Thoracic aorta (tissue), 2 donors: Measurements from ENCODE around the gene MRPL58. TPM values are rescaled to one million over a fixed set of nuclear protein-coding genes. Genes with fewer than 3 reads are reported as not detected.

Source experiments
- ATAC-seq: fragments of 150-250 bp; one replicate; pipeline ENCODE4 v1.8.0; 2017; ENCODE audit warnings: low read depth; ENCODE audit not compliant: insufficient number of reproducible peaks, low FRiP score
- DNase-seq: peaks from one replicate; pipeline ENCODE4 v3.0.0-alpha.2; 2020; ENCODE audit warnings: low spot score
- H3K27ac ChIP-seq, 2 donors: fragments of 200-600 bp; sonication (generic); 1 replicate in 1 of 2; 2 replicates in 1 of 2; pipeline ENCODE4 v1.5.1; 2016; ENCODE audit warnings: mild to moderate bottlenecking in 2 of 2, moderate library complexity in 2 of 2
- H3K27me3 ChIP-seq: fragments of 200-600 bp; sonication (generic); replicated peaks from 2 replicates; pipeline ENCODE4 v1.6.0; 2016; ENCODE audit warnings: mild to moderate bottlenecking; ENCODE audit not compliant: insufficient read depth
- H3K36me3 ChIP-seq: fragments of 200-600 bp; sonication (generic); one replicate; pipeline ENCODE4 v1.5.1; 2016
- H3K4me1 ChIP-seq, 2 donors: fragments of 200-600 bp; sonication (generic); 1 replicate in 1 of 2; 2 replicates in 1 of 2; pipeline versions ENCODE4 v1.5.1 to v1.6.0; 2016; ENCODE audit warnings: low read depth in 2 of 2, mild to moderate bottlenecking in 1 of 2; ENCODE audit not compliant: control insufficient read depth in 1 of 2
- H3K4me3 ChIP-seq: fragments of 200-600 bp; sonication (generic); 2 replicates; pipeline ENCODE4 v1.5.1; 2016; ENCODE audit warnings: mild to moderate bottlenecking
- H3K9me3 ChIP-seq: fragments of 200-600 bp; sonication (generic); 2 replicates; pipeline ENCODE4 v1.5.1; 2016
- total RNA-seq, 2 donors: library from RNA; depleted of rRNA; stranded (reverse); fragments of >200 nt; gene quantifications; one replicate each; pipeline versions ENCODE4 v1.1.0 to v1.2.3, GENCODE V29; 2016
- TF ChIP-seq, protein P1 (sequence below): fragments of 200-600 bp; sonication (generic); IDR thresholded peaks from one replicate; pipeline ENCODE4 v1.5.1; 2019; ENCODE audit warnings: antibody characterized with exemption

MRPL58 gene
- total RNA-seq, 2 donors from 2014 or later = 40.3 to 82.6 TPM

DNA sequence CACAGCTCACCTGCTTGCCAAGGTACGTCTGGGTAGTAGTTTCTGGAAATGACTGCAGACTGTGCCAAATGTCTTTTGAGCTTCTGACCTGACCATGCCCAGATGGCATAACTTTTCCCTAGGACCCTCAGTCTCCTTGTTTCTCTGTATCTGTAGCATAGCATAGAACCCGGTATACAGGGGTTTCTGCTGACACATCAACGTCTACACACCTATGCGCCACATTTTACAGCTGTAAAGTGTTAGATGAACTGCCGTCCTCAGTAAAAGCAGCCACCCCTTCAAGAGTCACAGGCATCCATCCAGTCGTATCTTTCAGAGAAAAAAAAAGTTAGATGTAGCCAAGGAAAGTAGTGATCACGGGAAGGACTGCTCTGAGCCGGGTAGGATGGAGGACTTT is 52.0 kb downstream of the MRPL58 start:
- H3K9me3 ChIP-seq = no peaks in the 10 kb centered on the region
- no peak overlapping the region for H3K4me3 ChIP-seq
- TF ChIP-seq, protein P1, sequence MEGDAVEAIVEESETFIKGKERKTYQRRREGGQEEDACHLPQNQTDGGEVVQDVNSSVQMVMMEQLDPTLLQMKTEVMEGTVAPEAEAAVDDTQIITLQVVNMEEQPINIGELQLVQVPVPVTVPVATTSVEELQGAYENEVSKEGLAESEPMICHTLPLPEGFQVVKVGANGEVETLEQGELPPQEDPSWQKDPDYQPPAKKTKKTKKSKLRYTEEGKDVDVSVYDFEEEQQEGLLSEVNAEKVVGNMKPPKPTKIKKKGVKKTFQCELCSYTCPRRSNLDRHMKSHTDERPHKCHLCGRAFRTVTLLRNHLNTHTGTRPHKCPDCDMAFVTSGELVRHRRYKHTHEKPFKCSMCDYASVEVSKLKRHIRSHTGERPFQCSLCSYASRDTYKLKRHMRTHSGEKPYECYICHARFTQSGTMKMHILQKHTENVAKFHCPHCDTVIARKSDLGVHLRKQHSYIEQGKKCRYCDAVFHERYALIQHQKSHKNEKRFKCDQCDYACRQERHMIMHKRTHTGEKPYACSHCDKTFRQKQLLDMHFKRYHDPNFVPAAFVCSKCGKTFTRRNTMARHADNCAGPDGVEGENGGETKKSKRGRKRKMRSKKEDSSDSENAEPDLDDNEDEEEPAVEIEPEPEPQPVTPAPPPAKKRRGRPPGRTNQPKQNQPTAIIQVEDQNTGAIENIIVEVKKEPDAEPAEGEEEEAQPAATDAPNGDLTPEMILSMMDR = no peak
- peaks cover 56% of the 10 kb centered on the region for H3K36me3 ChIP-seq
- no peaks in the 10 kb centered on the region for H3K27me3 ChIP-seq
- no peak overlapping the region for H3K27ac ChIP-seq
- no peaks in the 10 kb centered on the region for H3K4me1 ChIP-seq
- DNase-seq (no peak), ATAC-seq (no peak)

DNA sequence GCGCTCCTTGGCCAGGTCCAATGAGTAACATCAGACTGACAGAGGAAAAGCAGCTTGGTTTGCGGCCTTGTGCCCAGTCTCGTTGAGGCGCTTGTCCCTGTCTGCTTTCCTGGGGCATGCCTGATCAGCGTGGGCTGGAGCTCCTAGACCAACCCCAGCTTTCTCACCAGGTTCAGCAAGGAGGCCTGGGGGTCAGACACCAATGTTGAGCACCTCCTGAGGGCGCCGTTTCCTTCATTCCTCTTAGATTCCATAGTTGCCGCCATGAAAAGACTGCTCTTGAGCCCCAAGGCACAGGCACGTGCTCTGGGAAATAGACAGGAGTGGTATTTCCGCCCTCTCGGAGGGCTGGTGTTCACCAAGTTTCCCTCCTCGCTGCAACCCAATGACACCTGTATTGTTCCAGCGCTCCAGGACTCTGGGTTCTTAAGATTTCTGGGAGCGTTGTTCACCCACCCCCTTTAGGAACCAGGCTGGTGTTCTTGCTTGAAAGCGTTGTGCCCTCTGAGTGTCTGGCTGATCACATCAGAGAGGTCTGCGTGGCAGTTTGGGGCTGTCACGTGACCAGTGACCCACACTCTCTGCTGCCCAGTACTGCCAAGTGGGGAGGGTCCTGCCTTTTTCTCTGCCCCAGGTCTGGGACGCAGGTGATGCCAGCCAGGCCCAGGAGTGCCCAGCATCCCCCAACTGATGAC is 52.5 kb downstream of the MRPL58 start:
- no peaks in the 10 kb centered on the region for H3K9me3 ChIP-seq
- no peaks in the 10 kb centered on the region for H3K27me3 ChIP-seq
- TF ChIP-seq, protein P1 = no peak
- H3K27ac ChIP-seq = no peak overlapping the region
- ATAC-seq = no peak
- no peak for DNase-seq
- no peak overlapping the region for H3K4me3 ChIP-seq
- H3K4me1 ChIP-seq = no peaks in the 10 kb centered on the region
- peaks cover 56% of the 10 kb centered on the region for H3K36me3 ChIP-seq

DNA sequence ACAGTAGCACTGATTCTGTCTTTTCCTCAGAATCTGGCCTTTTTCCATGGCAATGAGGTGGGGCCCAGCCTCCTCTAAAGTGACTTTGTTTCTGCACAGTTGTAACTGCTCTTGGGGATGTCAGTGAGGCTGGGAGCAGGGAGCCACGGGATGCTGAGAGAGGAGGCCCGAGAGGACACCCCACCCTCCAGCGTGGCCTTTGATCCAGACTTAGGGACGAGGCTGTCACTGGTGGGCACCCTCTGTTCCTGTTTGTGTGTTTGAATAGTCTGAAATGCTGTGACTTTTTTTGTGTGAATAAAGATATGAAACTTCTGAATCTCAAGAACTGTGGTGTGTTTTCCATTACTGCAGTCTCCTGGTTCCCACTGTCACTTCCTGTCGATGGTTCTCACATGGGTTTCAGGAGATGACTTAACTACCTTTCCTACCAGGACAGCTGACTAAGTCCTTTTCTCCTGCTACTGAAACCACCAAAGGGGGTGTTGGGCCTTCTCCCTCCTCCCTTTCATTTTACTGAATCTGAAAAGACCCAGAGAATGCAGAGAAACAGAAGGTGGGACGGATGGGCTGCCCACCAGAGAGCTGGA is 53.2 kb downstream of the MRPL58 start:
- TF ChIP-seq, protein P1 = no peak
- H3K27me3 ChIP-seq = no peaks in the 10 kb centered on the region
- DNase-seq = no peak
- no peak overlapping the region for H3K4me3 ChIP-seq
- no peak for ATAC-seq
- H3K9me3 ChIP-seq = no peaks in the 10 kb centered on the region
- no peak overlapping the region for H3K27ac ChIP-seq
- peaks cover 50% of the 10 kb centered on the region for H3K36me3 ChIP-seq
- no peaks in the 10 kb centered on the region for H3K4me1 ChIP-seq

- ATAC-seq (no peak), DNase-seq (no peak)
- Histone ChIP-seq H3K36me3 (peaks cover 28% of the 10 kb centered on the region), H3K27ac (no peak overlapping the region), H3K27me3 (no peaks in the 10 kb centered on the region), H3K4me1 (no peaks in the 10 kb centered on the region), H3K4me3 (no peak overlapping the region), H3K9me3 (no peaks in the 10 kb centered on the region)
- TF ChIP-seq, protein P1 = no peak
Measured at GRCh38 chr17:75067856-75068255, 55.4 kb downstream of the MRPL58 start.

DNA sequence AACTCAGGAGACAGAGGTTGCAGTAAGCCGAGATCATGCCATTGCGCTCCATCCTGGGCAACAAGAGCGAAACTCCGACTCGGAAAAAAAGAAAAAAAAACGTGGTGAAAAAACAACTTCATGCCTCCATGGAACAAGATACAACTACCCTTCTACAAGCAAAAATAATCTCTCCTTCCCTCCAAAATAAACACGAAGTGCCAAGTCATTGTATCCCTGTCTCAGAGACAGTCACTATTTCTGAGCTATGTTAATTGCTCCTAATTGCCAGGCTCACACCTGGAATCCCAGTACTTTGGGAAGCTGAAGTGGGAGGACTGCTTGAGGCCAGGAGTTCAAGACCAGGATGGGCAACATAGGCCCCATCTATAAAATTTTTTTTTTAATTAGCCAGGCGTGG is 56.3 kb downstream of the MRPL58 start:
- peaks cover 19% of the 10 kb centered on the region for H3K36me3 ChIP-seq
- no peaks in the 10 kb centered on the region for H3K4me1 ChIP-seq
- H3K27me3 ChIP-seq = no peaks in the 10 kb centered on the region
- no peak overlapping the region for H3K27ac ChIP-seq
- DNase-seq (no peak), ATAC-seq (no peak)
- no peaks in the 10 kb centered on the region for H3K9me3 ChIP-seq
- H3K4me3 ChIP-seq = no peak overlapping the region
- TF ChIP-seq, protein P1 = no peak
